A549 (cell line): ENCODE data around the gene TACC3. TPM values are rescaled to one million over a fixed set of nuclear protein-coding genes. Genes with fewer than 3 reads are reported as not detected.

ENCODE experiments used
- ATAC-seq, 2 experiments: fragments of 200-7000 bp in 1 of 2; fragments of >200 bp in 1 of 2; cut with Nextera tagmentation in 1 of 2; cut with Tn5 transposase in 1 of 2; 3 replicates each; pipeline versions ENCODE4 v1.8.0 to v1.9.1; 2018 to 2020; ENCODE audit warnings: mild to moderate bottlenecking in 1 of 2, moderate library complexity in 1 of 2
- CTCF ChIA-PET: fragments of 300-600 bp; sonication (Branson Sonifier 250); formaldehyde crosslinking; extraction: SDS; loops from one replicate; lab custom pipeline; 2021; ENCODE audit warnings: antibody characterized with exemption, inconsistent platforms; lab: Yijun Ruan, JAX
- POLR2A ChIA-PET: fragments of 350-600 bp; formaldehyde crosslinking; extraction: SDS; loops from one replicate; lab custom pipeline; 2021; ENCODE audit warnings: antibody characterized with exemption, inconsistent platforms; lab: Yijun Ruan, JAX
- DNase-seq, 2 experiments: peaks; one replicate each; pipeline versions ENCODE4 v3.0.0 to v3.0.0-alpha.2; 2011 to 2016; ENCODE audit warnings: low read depth in 1 of 2, low spot score in 1 of 2
- FAIRE-seq: peaks from 2 replicates; lab custom pipeline; 2011; peaks lifted over from hg19 to GRCh38; lab: Jason Lieb, UNC
- H3K27ac ChIP-seq, 2 experiments: fragments of >200 bp; sonication (Bioruptor Twin); formaldehyde crosslinking; 3 replicates each; pipeline ENCODE4 v1.5.1; 2016 to 2017
- H3K4me1 ChIP-seq: fragments of >200 bp; sonication (Bioruptor Twin); formaldehyde crosslinking; 3 replicates; pipeline ENCODE4 v1.6.1; 2016
- H3K4me2 ChIP-seq: fragments of >200 bp; sonication (Bioruptor Twin); formaldehyde crosslinking; 3 replicates; pipeline ENCODE4 v1.6.1; 2016
- H3K4me3 ChIP-seq: fragments of >200 bp; sonication (Bioruptor Twin); formaldehyde crosslinking; 3 replicates; pipeline ENCODE4 v1.5.1; 2016
- H3K9me3 ChIP-seq: fragments of >200 bp; sonication (Bioruptor Twin); formaldehyde crosslinking; 3 replicates; pipeline ENCODE4 v1.6.1; 2016
- BCL3 ChIP-seq: fragments of >200 bp; sonication (Bioruptor Twin); formaldehyde crosslinking; IDR thresholded peaks from 3 replicates; pipeline ENCODE4 v1.6.1; 2016
- CBX2 ChIP-seq: fragments of 200-600 bp; sonication (generic); IDR thresholded peaks from 2 replicates; pipeline ENCODE4 v1.6.1; 2016; ENCODE audit warnings: low read depth, mild to moderate bottlenecking, borderline replicate concordance
- CBX8 ChIP-seq: fragments of 200-600 bp; sonication (generic); IDR thresholded peaks from 2 replicates; pipeline ENCODE4 v1.6.1; 2016
- CEBPB ChIP-seq, 2 experiments: fragments of >200 bp in 1 of 2; sonication (Bioruptor Twin) in 1 of 2; formaldehyde crosslinking in 1 of 2; IDR thresholded peaks; 2 replicates each; pipeline ENCODE4 v1.6.1; 2012 to 2016
- CHD2 ChIP-seq: fragments of 150-350 bp; IDR thresholded peaks from 2 replicates; pipeline ENCODE4 v1.6.1; 2014; ENCODE audit warnings: low read length; ENCODE audit not compliant: partially characterized antibody
- CHD4 ChIP-seq: fragments of 200-600 bp; sonication (generic); IDR thresholded peaks from 2 replicates; pipeline ENCODE4 v1.6.1; 2016; ENCODE audit warnings: antibody characterized with exemption, mild to moderate bottlenecking, borderline replicate concordance
- EHF ChIP-seq: fragments of 250-450 bp; sonication (Bioruptor Pico); IDR thresholded peaks from 2 replicates; pipeline ENCODE4 v1.5.0; 2020; ENCODE audit warnings: mild to moderate bottlenecking
- ELK1 ChIP-seq: fragments of 150-350 bp; IDR thresholded peaks from 2 replicates; pipeline ENCODE4 v1.6.1; 2014; ENCODE audit warnings: low read depth, mild to moderate bottlenecking, low read length
- FOSB ChIP-seq: fragments of 250-450 bp; sonication (Bioruptor Pico); IDR thresholded peaks from 2 replicates; pipeline ENCODE4 v1.5.0; 2020; ENCODE audit warnings: mild to moderate bottlenecking, moderate library complexity
- FOSL2 ChIP-seq, 2 experiments: fragments of 450-650 bp in 1 of 2; fragments of >200 bp in 1 of 2; sonication (Bioruptor Twin) in 1 of 2; formaldehyde crosslinking; IDR thresholded peaks; 2 replicates each; pipeline versions ENCODE4 v1.5.0 to v1.6.1; 2016 to 2020; ENCODE audit warnings: mild to moderate bottlenecking in 1 of 2, moderate library complexity in 1 of 2
- HOXA7 ChIP-seq: fragments of 250-450 bp; sonication (Bioruptor Pico); IDR thresholded peaks from 2 replicates; pipeline ENCODE4 v1.5.0; 2020; ENCODE audit warnings: mild to moderate bottlenecking, moderate library complexity
- HOXB13 ChIP-seq: fragments of 250-450 bp; sonication (Bioruptor Pico); IDR thresholded peaks from 2 replicates; pipeline ENCODE4 v1.5.0; 2020; ENCODE audit warnings: low read depth, mild to moderate bottlenecking, moderate library complexity
- KDM5A ChIP-seq: fragments of 200-600 bp; sonication (generic); IDR thresholded peaks from 2 replicates; pipeline ENCODE4 v1.6.1; 2016; ENCODE audit warnings: antibody characterized with exemption, mild to moderate bottlenecking
- MAZ ChIP-seq: fragments of 150-350 bp; IDR thresholded peaks from 2 replicates; pipeline ENCODE4 v1.6.1; 2014; ENCODE audit warnings: antibody characterized with exemption, low read depth, low read length, borderline replicate concordance
- MYC ChIP-seq: IDR thresholded peaks from 2 replicates; pipeline ENCODE4 v1.6.1; 2012; ENCODE audit warnings: mild to moderate bottlenecking, inconsistent platforms, low read length, improper control_type of control experiment, borderline replicate concordance
- NFE2L2 ChIP-seq: fragments of 150-350 bp; conservative IDR thresholded peaks from 2 replicates; pipeline ENCODE4 v1.6.1; 2014; ENCODE audit warnings: low read length
- NPAS2 ChIP-seq: fragments of 250-450 bp; sonication (Bioruptor Pico); IDR thresholded peaks from 2 replicates; pipeline ENCODE4 v1.8.0; 2022; ENCODE audit warnings: mild to moderate bottlenecking, moderate library complexity, borderline replicate concordance
- NR3C1 ChIP-seq: fragments of >200 bp; sonication (Bioruptor Twin); formaldehyde crosslinking; IDR thresholded peaks from 3 replicates; pipeline ENCODE4 v1.6.1; 2017
- POLR2A ChIP-seq: IDR thresholded peaks from 2 replicates; pipeline ENCODE4 v1.6.1; 2012; ENCODE audit warnings: mild to moderate bottlenecking, low read length
- POLR2AphosphoS2 ChIP-seq: conservative IDR thresholded peaks from 2 replicates; pipeline ENCODE4 v1.6.1; 2012; ENCODE audit warnings: low read length, improper control_type of control experiment, inconsistent platforms
- RARB ChIP-seq: fragments of 250-450 bp; sonication (Bioruptor Pico); IDR thresholded peaks from 2 replicates; pipeline ENCODE4 v1.8.0; 2021; ENCODE audit warnings: mild to moderate bottlenecking, moderate library complexity
- RCOR1 ChIP-seq: fragments of 150-350 bp; IDR thresholded peaks from 2 replicates; pipeline ENCODE4 v1.6.1; 2014; ENCODE audit warnings: antibody characterized with exemption, low read length, low read depth
- RNF2 ChIP-seq: fragments of 200-600 bp; sonication (generic); IDR thresholded peaks from 2 replicates; pipeline ENCODE4 v1.6.1; 2016; ENCODE audit warnings: low read depth, mild to moderate bottlenecking, antibody characterized with exemption, moderate library complexity, borderline replicate concordance
- SMC3 ChIP-seq: fragments of >200 bp; sonication (Bioruptor Twin); formaldehyde crosslinking; IDR thresholded peaks from 3 replicates; pipeline ENCODE4 v1.6.1; 2018; ENCODE audit warnings: inconsistent platforms
- TP53 ChIP-seq: fragments of 250-450 bp; sonication (Bioruptor Pico); IDR thresholded peaks from 2 replicates; pipeline ENCODE4 v1.5.0; 2021; ENCODE audit warnings: mild to moderate bottlenecking, moderate library complexity
- WGBS: methylation state at CpG from one replicate; pipeline ENCODE4 v1.1.6; 2017; ENCODE audit errors: missing lambda C conversion rate; 5-methylcytosine and 5-hydroxymethylcytosine counted together
- polyA plus RNA-seq, 4 experiments: library from polyadenylated mRNA; depleted of rRNA in 3 of 4; stranded (reverse); fragments of >200 nt; fragmentation: RNase III in 1 of 4; extraction: RNeasy Plus Mini Kit Qiagen cat#74134 plus additional on column Dnase treatment in 1 of 4; gene quantifications; 2 replicates in 3 of 4; 3 replicates in 1 of 4; pipeline ENCODE4 v1.2.3, GENCODE V29; 2011 to 2017
- TF ChIP-seq, protein P1 (sequence below): IDR thresholded peaks from 2 replicates; pipeline ENCODE4 v1.6.1; 2012; ENCODE audit warnings: low read depth, borderline replicate concordance
- TF ChIP-seq, protein P2 (sequence below): IDR thresholded peaks from 2 replicates; pipeline ENCODE4 v1.6.1; 2012
- TF ChIP-seq, protein P3 (sequence below): fragments of >200 bp; sonication (Bioruptor Twin); formaldehyde crosslinking; IDR thresholded peaks from 3 replicates; pipeline ENCODE4 v1.5.1; 2016

Gene TACC3
- polyA plus RNA-seq, 2 of the 4 experiments (the other 2 are of a cell fraction) = 25.9 to 70.6 TPM

- WGBS = 91% methylated on average over 11 of the region's 15 CpGs
- TF ChIP-seq RARB (CRISPR knock-in tag) (no peak), POLR2AphosphoS2 (no peak), RCOR1 (no peak), EHF (CRISPR knock-in tag) (no peak), CHD4 (no peak), FOSB (CRISPR knock-in tag) (no peak), TP53 (CRISPR knock-in tag) (no peak), CHD2 (no peak), SMC3 (no peak), HOXB13 (CRISPR knock-in tag) (no peak), RNF2 (no peak), NFE2L2 (no peak), POLR2A (no peak), ELK1 (no peak)
- TF ChIP-seq, protein P1, sequence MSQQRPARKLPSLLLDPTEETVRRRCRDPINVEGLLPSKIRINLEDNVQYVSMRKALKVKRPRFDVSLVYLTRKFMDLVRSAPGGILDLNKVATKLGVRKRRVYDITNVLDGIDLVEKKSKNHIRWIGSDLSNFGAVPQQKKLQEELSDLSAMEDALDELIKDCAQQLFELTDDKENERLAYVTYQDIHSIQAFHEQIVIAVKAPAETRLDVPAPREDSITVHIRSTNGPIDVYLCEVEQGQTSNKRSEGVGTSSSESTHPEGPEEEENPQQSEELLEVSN = no peak
- TF ChIP-seq, protein P2, sequence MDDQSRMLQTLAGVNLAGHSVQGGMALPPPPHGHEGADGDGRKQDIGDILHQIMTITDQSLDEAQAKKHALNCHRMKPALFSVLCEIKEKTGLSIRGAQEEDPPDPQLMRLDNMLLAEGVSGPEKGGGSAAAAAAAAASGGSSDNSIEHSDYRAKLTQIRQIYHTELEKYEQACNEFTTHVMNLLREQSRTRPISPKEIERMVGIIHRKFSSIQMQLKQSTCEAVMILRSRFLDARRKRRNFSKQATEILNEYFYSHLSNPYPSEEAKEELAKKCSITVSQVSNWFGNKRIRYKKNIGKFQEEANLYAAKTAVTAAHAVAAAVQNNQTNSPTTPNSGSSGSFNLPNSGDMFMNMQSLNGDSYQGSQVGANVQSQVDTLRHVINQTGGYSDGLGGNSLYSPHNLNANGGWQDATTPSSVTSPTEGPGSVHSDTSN = no peak
- TF ChIP-seq, protein P3, sequence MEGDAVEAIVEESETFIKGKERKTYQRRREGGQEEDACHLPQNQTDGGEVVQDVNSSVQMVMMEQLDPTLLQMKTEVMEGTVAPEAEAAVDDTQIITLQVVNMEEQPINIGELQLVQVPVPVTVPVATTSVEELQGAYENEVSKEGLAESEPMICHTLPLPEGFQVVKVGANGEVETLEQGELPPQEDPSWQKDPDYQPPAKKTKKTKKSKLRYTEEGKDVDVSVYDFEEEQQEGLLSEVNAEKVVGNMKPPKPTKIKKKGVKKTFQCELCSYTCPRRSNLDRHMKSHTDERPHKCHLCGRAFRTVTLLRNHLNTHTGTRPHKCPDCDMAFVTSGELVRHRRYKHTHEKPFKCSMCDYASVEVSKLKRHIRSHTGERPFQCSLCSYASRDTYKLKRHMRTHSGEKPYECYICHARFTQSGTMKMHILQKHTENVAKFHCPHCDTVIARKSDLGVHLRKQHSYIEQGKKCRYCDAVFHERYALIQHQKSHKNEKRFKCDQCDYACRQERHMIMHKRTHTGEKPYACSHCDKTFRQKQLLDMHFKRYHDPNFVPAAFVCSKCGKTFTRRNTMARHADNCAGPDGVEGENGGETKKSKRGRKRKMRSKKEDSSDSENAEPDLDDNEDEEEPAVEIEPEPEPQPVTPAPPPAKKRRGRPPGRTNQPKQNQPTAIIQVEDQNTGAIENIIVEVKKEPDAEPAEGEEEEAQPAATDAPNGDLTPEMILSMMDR = no peak
- TF ChIP-seq, all 56 proteins: peak for 0
- Histone ChIP-seq H3K4me2 (no peak overlapping the region), H3K9me3 (no peaks in the 10 kb centered on the region), H3K27ac (no peak overlapping the region), H3K4me1 (peaks cover 21% of the 10 kb centered on the region), H3K4me3 (no peak overlapping the region)
- ChIA-PET POLR2A (no interaction called here), CTCF (interaction anchor here (2.1 kb wide), 1 partner anchor 9 kb away, joined by 6 read pairs; no protein-coding TSS in a partner anchor)
- ATAC-seq (no peak), DNase-seq (no peak), FAIRE-seq (no peak)
Observed at GRCh38 chr4:1716065-1716945, 5.0 kb upstream of the TACC3 start.

- POLR2A ChIA-PET = no interaction called here
- peaks cover 22% of the 10 kb centered on the region for H3K4me1 ChIP-seq
- no peak overlapping the region for H3K4me2 ChIP-seq
- TF ChIP-seq NR3C1 = no peak
- TF ChIP-seq HOXA7 (CRISPR knock-in tag) = no peak
- no peak for TF ChIP-seq KDM5A
- no peak for TF ChIP-seq NPAS2 (CRISPR knock-in tag)
- TF ChIP-seq CEBPB (IDR thresholded peaks at IDR 0.05) = no peak
- TF ChIP-seq HOXB13 (CRISPR knock-in tag) = no peak
- TF ChIP-seq FOSL2 (IDR thresholded peaks at IDR 0.05) = no peak
- TF ChIP-seq FOSL2 (CRISPR knock-in tag; IDR thresholded peaks at IDR 0.05) = no peak
- no peak for TF ChIP-seq BCL3
- no peak for TF ChIP-seq CHD2
- no peak for TF ChIP-seq MAZ
- TF ChIP-seq RARB (CRISPR knock-in tag) = no peak
- no peak for TF ChIP-seq RCOR1
- no peak for TF ChIP-seq CBX8
- no peak for TF ChIP-seq MYC
- no peak for TF ChIP-seq CBX2
- TF ChIP-seq, all 56 proteins: peak for 0
- H3K9me3 ChIP-seq = no peaks in the 10 kb centered on the region
- DNase-seq (no peak), FAIRE-seq (no peak), ATAC-seq (no peak)
- no peak overlapping the region for H3K4me3 ChIP-seq
- CTCF ChIA-PET = interaction anchor here (1.9 to 2.1 kb wide), 3 partner anchors 8 to 24 kb away, joined by 6 to 9 read pairs (median 7); no protein-coding TSS in a partner anchor
- no peak overlapping the region for H3K27ac ChIP-seq
- 96% methylated on average over 7 of the region's 32 CpGs for WGBS
Observed at GRCh38 chr4:1717129-1718094, 3.9 kb upstream of the TACC3 start.
